ENCODE data around the gene SPOPL. TPM values are rescaled to one million over a fixed set of nuclear protein-coding genes. Genes with fewer than 3 reads are reported as not detected.

The SPOPL gene
- total and polyA plus RNA-seq, 9 of the 15 experiments (the other 6 are each of a cell fraction or from before 2014, with no cell fraction given) = 0.53 to 6.1 (median 4.1) TPM

DNA sequence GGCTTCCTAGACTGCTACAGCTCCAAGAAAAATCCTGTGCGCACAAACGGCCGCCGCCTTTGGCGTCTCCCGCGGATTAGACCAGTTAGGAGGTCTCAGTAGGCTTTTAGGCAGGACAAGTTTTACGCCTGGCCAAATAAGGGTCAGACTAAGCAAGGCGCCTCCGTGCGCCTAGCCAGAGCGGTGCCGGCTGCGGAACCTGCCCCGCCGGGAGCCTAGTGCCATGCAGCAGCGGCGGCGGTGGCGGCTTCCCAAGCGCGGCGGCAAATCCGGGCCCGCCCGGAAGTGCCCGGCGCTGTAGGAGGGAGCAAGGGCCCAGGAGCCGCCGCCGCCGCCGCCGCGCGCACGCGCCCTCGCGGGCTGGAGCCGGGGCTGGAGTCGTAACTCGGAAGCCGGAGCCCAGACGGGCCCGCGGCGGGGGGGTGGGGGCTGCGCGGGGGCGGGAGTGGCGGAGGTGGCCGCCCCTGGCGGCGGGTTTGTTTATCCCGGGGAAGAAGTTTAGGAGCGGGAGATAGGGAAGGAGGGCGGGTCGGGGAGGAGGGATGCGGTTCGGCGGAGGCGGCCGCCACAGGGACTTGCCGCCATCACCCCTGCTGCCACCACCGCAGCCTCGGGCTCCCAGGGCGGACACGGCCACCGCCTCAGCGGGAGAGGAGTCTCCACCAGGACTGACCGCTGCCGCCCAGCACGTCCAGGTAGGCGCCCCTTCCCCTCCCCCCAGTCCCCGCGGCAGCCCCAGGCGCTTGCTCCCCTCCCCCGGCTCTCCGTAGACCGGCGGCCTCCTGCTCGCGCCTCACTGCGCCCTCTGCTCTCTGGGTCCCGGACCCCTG, at the start of gene SPOPL (continued):
- TF ChIP-seq BCLAF1 (IDR thresholded peaks at IDR 0.05; ENCODE audit: borderline replicate concordance in 1 of 2, control insufficient read depth in 1 of 2, low read depth in 2 of 2, low read length in 1 of 2) = no peak
- TF ChIP-seq GABPB1 (CRISPR knock-in tag; IDR thresholded peaks at IDR 0.05) = peak; percentile 66
- no peak for TF ChIP-seq NBN (IDR thresholded peaks at IDR 0.05; ENCODE audit: low read depth)
- TF ChIP-seq ZNF280A (IDR thresholded peaks at IDR 0.05; ENCODE audit: low read depth, partially characterized antibody) = no peak
- TF ChIP-seq PRDM10 (IDR thresholded peaks at IDR 0.05; ENCODE audit: partially characterized antibody) = no peak
- TF ChIP-seq ZNF311 (CRISPR knock-in tag; IDR thresholded peaks at IDR 0.05) = no peak
- TF ChIP-seq PPARD (CRISPR knock-in tag; IDR thresholded peaks at IDR 0.05) = no peak
- TF ChIP-seq CTCF (IDR thresholded peaks at IDR 0.05 in 2 of 3, conservative IDR thresholded peaks at IDR 0.05 in 1 of 3; ENCODE audit: insufficient read depth in 2 of 3, low read depth in 1 of 3, low read length in 3 of 3) = peak in 1 of 3 experiments; percentile 6; a peak in 1 of 6 replicates
- no peak for TF ChIP-seq XRCC4 (IDR thresholded peaks at IDR 0.05; ENCODE audit: extremely low read depth, insufficient read depth, insufficient read length)
- TF ChIP-seq, protein P1, sequence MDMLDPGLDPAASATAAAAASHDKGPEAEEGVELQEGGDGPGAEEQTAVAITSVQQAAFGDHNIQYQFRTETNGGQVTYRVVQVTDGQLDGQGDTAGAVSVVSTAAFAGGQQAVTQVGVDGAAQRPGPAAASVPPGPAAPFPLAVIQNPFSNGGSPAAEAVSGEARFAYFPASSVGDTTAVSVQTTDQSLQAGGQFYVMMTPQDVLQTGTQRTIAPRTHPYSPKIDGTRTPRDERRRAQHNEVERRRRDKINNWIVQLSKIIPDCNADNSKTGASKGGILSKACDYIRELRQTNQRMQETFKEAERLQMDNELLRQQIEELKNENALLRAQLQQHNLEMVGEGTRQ (CRISPR knock-in tag; IDR thresholded peaks at IDR 0.05) = no peak
- TF ChIP-seq NFE2L1 (tag; IDR thresholded peaks at IDR 0.05; ENCODE audit: borderline replicate concordance, low read depth) = no peak
- no peak for TF ChIP-seq PHF21A (IDR thresholded peaks at IDR 0.05; ENCODE audit: borderline replicate concordance, low read depth)
- TF ChIP-seq JUND (IDR thresholded peaks at IDR 0.05; ENCODE audit: borderline replicate concordance, low read depth, low read length) = no peak
- TF ChIP-seq JUND (tag; IDR thresholded peaks at IDR 0.05; ENCODE audit: borderline replicate concordance, low read depth, low read length) = no peak
- TF ChIP-seq ZNF174 (CRISPR knock-in tag; IDR thresholded peaks at IDR 0.05) = no peak
